OCI-LY1 (cell line): ENCODE data around the gene CAB39.

Source experiments
- EZH2 ChIP-seq: fragments of 200-600 bp; sonication (generic), shearing (Covaris generic); IDR thresholded peaks from 2 replicates; pipeline ENCODE4 v1.8.0; 2017; ENCODE audit warnings: borderline replicate concordance, mixed run types, mild to moderate bottlenecking, antibody characterized with exemption, low read length, moderate library complexity, mixed read lengths
- TF ChIP-seq, protein P1 (sequence below): fragments of 200-600 bp; sonication (generic), shearing (Covaris generic); IDR thresholded peaks from 2 replicates; pipeline ENCODE4 v1.5.1; 2017; ENCODE audit warnings: mild to moderate bottlenecking, antibody characterized with exemption, low read length, moderate library complexity, mixed read lengths

DNA sequence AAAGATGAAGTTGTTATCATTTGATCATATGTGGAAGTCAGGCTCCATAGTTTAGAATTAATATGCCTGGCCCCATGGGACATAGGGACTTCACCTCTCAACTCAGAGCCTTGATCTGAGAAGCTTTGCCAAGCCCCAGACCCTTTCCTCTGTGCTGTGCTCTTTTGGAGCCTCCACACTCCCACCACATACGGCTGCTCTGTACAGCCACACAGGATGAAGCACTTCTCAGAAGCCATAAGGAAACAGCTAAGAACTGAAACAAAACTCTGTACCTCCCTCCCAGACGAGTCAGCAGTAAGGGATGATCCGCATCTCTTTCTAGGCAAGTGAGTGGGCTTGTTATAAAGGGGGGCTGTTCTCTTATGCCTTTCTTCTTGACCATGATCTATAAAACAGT, 66.5 kb downstream of the CAB39 start:
- TF ChIP-seq, protein P1, sequence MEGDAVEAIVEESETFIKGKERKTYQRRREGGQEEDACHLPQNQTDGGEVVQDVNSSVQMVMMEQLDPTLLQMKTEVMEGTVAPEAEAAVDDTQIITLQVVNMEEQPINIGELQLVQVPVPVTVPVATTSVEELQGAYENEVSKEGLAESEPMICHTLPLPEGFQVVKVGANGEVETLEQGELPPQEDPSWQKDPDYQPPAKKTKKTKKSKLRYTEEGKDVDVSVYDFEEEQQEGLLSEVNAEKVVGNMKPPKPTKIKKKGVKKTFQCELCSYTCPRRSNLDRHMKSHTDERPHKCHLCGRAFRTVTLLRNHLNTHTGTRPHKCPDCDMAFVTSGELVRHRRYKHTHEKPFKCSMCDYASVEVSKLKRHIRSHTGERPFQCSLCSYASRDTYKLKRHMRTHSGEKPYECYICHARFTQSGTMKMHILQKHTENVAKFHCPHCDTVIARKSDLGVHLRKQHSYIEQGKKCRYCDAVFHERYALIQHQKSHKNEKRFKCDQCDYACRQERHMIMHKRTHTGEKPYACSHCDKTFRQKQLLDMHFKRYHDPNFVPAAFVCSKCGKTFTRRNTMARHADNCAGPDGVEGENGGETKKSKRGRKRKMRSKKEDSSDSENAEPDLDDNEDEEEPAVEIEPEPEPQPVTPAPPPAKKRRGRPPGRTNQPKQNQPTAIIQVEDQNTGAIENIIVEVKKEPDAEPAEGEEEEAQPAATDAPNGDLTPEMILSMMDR, result no peak
- TF ChIP-seq EZH2, result no peak
